HG03378 (cell line): ENCODE data around the gene PCIF1.

Experiments
- ATAC-seq: cut with Tn5 transposase; IDR thresholded peaks from one replicate; pipeline ENCODE4 v1.9.1; 2021; ENCODE audit warnings: mild to moderate bottlenecking, moderate library complexity; ENCODE audit not compliant: unreplicated experiment

Gene PCIF1

GRCh38 chr20:45904583-45905504, 29.6 kb upstream of the PCIF1 start:
- ATAC-seq = no peak

GRCh38 chr20:45905505-45906079, 28.9 kb upstream of the PCIF1 start:
- no peak for ATAC-seq

GRCh38 chr20:45907219-45907948, 27.1 kb upstream of the PCIF1 start:
- no peak for ATAC-seq

- no peak for ATAC-seq
Measured at GRCh38 chr20:45908084-45908483, 26.4 kb upstream of the PCIF1 start.

- no peak for ATAC-seq
Measured at GRCh38 chr20:45909336-45909808, 25.1 kb upstream of the PCIF1 start.

- no peak for ATAC-seq
Measured at GRCh38 chr20:45909817-45910669, 24.4 kb upstream of the PCIF1 start.

GRCh38 chr20:45910670-45911485, 23.6 kb upstream of the PCIF1 start:
- ATAC-seq = peak; percentile 88

GRCh38 chr20:45911486-45912343, 22.8 kb upstream of the PCIF1 start, which contains the start of gene PLTP:
Gene PLTP, minus strand, starts transcription at chr20:45912155. Its CDS starts 703 bp downstream, at chr20:45911452.
- ATAC-seq = no peak

- ATAC-seq = no peak
Measured at GRCh38 chr20:45912344-45912682, 22.2 kb upstream of the PCIF1 start.

GRCh38 chr20:45913116-45913515, 21.4 kb upstream of the PCIF1 start:
- no peak for ATAC-seq

- no peak for ATAC-seq
Measured at GRCh38 chr20:45917790-45918141, 16.7 kb upstream of the PCIF1 start.

- ATAC-seq = no peak
Measured at GRCh38 chr20:45918182-45918737, 16.2 kb upstream of the PCIF1 start.

- ATAC-seq = no peak
Measured at GRCh38 chr20:45918779-45919537, 15.5 kb upstream of the PCIF1 start.

GRCh38 chr20:45919542-45920399, 14.7 kb upstream of the PCIF1 start:
- ATAC-seq = no peak

- no peak for ATAC-seq
Measured at GRCh38 chr20:45920462-45921336, 13.8 kb upstream of the PCIF1 start.
